GM21528 (cell line): ENCODE results near the gene EGLN3.

Source experiments
- ATAC-seq: cut with Tn5 transposase; IDR thresholded peaks from one replicate; pipeline ENCODE4 v1.9.1; 2021; ENCODE audit warnings: mild to moderate bottlenecking, moderate library complexity; ENCODE audit not compliant: unreplicated experiment, low FRiP score

EGLN3 gene

GRCh38 chr14:33916663-33917565, 34.0 kb downstream of the EGLN3 start:
- ATAC-seq = no peak

- ATAC-seq = no peak
Measured at GRCh38 chr14:33915682-33916081, 35.2 kb downstream of the EGLN3 start.

GRCh38 chr14:33914676-33915516, 36.0 kb downstream of the EGLN3 start:
- no peak for ATAC-seq

- no peak for ATAC-seq
Measured at GRCh38 chr14:33911046-33911445, 39.8 kb downstream of the EGLN3 start.

GRCh38 chr14:33910435-33910834, 40.4 kb downstream of the EGLN3 start:
- no peak for ATAC-seq

GRCh38 chr14:33909380-33910084, 41.3 kb downstream of the EGLN3 start:
- ATAC-seq = no peak

- no peak for ATAC-seq
Measured at GRCh38 chr14:33908540-33909223, 42.2 kb downstream of the EGLN3 start.

GRCh38 chr14:33906968-33907367, 43.9 kb downstream of the EGLN3 start:
- no peak for ATAC-seq

GRCh38 chr14:33904609-33905008, 46.3 kb downstream of the EGLN3 start:
- no peak for ATAC-seq

GRCh38 chr14:33903369-33903768, 47.5 kb downstream of the EGLN3 start:
- no peak for ATAC-seq

GRCh38 chr14:33902363-33902762, 48.5 kb downstream of the EGLN3 start:
- no peak for ATAC-seq

- no peak for ATAC-seq
Measured at GRCh38 chr14:33901426-33902155, 49.3 kb downstream of the EGLN3 start.

GRCh38 chr14:33900706-33901105, 50.2 kb downstream of the EGLN3 start:
- ATAC-seq = no peak

GRCh38 chr14:33899723-33900341, 51.0 kb downstream of the EGLN3 start:
- no peak for ATAC-seq

- no peak for ATAC-seq
Measured at GRCh38 chr14:33897878-33898535, 52.9 kb downstream of the EGLN3 start.

- ATAC-seq = no peak
Measured at GRCh38 chr14:33897382-33897781, 53.5 kb downstream of the EGLN3 start.

- no peak for ATAC-seq
Measured at GRCh38 chr14:33894339-33894738, 56.5 kb downstream of the EGLN3 start.

- ATAC-seq = no peak
Measured at GRCh38 chr14:33891700-33892099, 59.2 kb downstream of the EGLN3 start.

- no peak for ATAC-seq
Measured at GRCh38 chr14:33884916-33885315, 66.0 kb downstream of the EGLN3 start.
